Ovary (tissue), 9 donors: ENCODE results near the gene DGCR8. TPM values are rescaled to one million over a fixed set of nuclear protein-coding genes. Genes with fewer than 3 reads are reported as not detected.

ENCODE experiments used
- DNase-seq, 5 donors: peaks; one replicate each; pipeline ENCODE4 v3.0.0-alpha.2; 2019 to 2020
- H3K27ac ChIP-seq, 2 donors: fragments of 200-600 bp; one replicate each; pipeline versions ENCODE4 v1.5.1 to v1.8.0; 2019 to 2022
- H3K27me3 ChIP-seq: fragments of 200-600 bp; one replicate; pipeline ENCODE4 v1.8.0; 2022
- H3K36me3 ChIP-seq: fragments of 200-600 bp; sonication (generic); one replicate; pipeline ENCODE4 v1.5.1; 2019
- H3K4me1 ChIP-seq: one replicate; pipeline ENCODE4 v1.8.1; 2013; ENCODE audit warnings: mild to moderate bottlenecking, moderate library complexity; ENCODE audit not compliant: insufficient read depth
- H3K4me3 ChIP-seq: fragments of 200-600 bp; sonication (generic); one replicate; pipeline ENCODE4 v1.5.1; 2017
- H3K9me3 ChIP-seq, 2 donors: fragments of 200-600 bp in 1 of 2; sonication (generic) in 1 of 2; one replicate each; pipeline versions ENCODE4 v1.5.1 to v1.8.1; 2013 to 2019; ENCODE audit warnings: mild to moderate bottlenecking in 1 of 2, moderate library complexity in 1 of 2
- CTCF ChIP-seq, 3 donors: fragments of 450-650 bp in 2 of 3; fragments of 200-600 bp in 1 of 3; IDR thresholded peaks; one replicate each; pipeline versions ENCODE4 v1.5.1 to v1.8.0; 2016 to 2022; ENCODE audit warnings: antibody characterized with exemption in 3 of 3, mild to moderate bottlenecking in 1 of 3
- EP300 ChIP-seq: sonication (generic); formaldehyde crosslinking; IDR thresholded peaks from one replicate; pipeline ENCODE4 v1.6.1; 2017; ENCODE audit warnings: antibody characterized with exemption
- POLR2A ChIP-seq: fragments of 450-650 bp; IDR thresholded peaks from one replicate; pipeline ENCODE4 v1.6.1; 2017; ENCODE audit warnings: antibody characterized with exemption, mild to moderate bottlenecking, moderate library complexity
- WGBS, 3 donors: extraction: QIAGEN DNeasy Blood & Tissue Kit in 1 of 3; methylation state at CpG; one replicate each; pipeline versions ENCODE4 v1.1.5 to v1.1.7; 2013 to 2017; 5-methylcytosine and 5-hydroxymethylcytosine counted together
- intact Hi-C, 4 donors: fragments of 100-400 bp; cut with DNase I; formaldehyde crosslinking; loops; one replicate each; pipeline versions ENCODE4 v1.11.0 to v1.15.1; 2022 to 2023
- polyA plus RNA-seq, 2 donors: library from polyadenylated mRNA; stranded (reverse); fragments of 200-250 nt in 1 of 2; fragments of 350-450 nt in 1 of 2; fragmentation: Illumina TruSeq in 1 of 2; extraction: RNeasy Lipid Tissue Mini Kit (QIAGEN cat#74804) in 1 of 2; gene quantifications; one replicate each; pipeline ENCODE4 v1.2.3, GENCODE V29; 2013 to 2014
- total RNA-seq, 7 donors: library from RNA; depleted of rRNA in 2 of 7; stranded (reverse); fragments of >200 nt in 2 of 7; fragmentation: NEBNext Ultra II Directional in 3 of 7; extraction: Animal tissue kit (Norgen Biotek cat#: 25700) in 3 of 7; gene quantifications; one replicate each; pipeline versions ENCODE4 v1.1.0 to v1.2.4, GENCODE V29; 2016 to 2023
- donor health status: DM: no; HTN: no; CAD: no; lungs with moderate emphysema.
- donor health status: DM: no; HTN: no; CAD: no.
- donor health status: Bipolar disorder and iron deficiency.
- donor health status: DM: yes; HTN: yes; CAD: no.
- donor health status: DM: no; HTN: no; CAD: no.
- donor health status: DM: yes; HTN: yes; CAD: no.

Gene DGCR8
- total and polyA plus RNA-seq, 9 donors: 15.9 to 46.5 (median 37.6) TPM

- intact Hi-C loops: no loop called here
- Histone ChIP-seq H3K36me3 (peaks cover 2% of the 10 kb centered on the region), H3K9me3 (no peaks in the 10 kb centered on the region), H3K27ac (no peak overlapping the region), H3K4me1 (peaks cover 22% of the 10 kb centered on the region), H3K27me3 (no peaks in the 10 kb centered on the region), H3K4me3 (no peak overlapping the region)
- DNase-seq: no peak
- TF ChIP-seq EP300 (no peak), POLR2A (no peak), CTCF (IDR thresholded peaks at IDR 0.05) (no peak)
- WGBS, 3 donors: 43 to 53% (median 47%) methylated on average over 23 of the region's 23 CpGs
These were observed 4.7 kb downstream of the DGCR8 start for GRCh38 chr22:20084547-20085413.

GRCh38 chr22:20085651-20086050, 5.6 kb downstream of the DGCR8 start:
- H3K27ac ChIP-seq: no peak overlapping the region
- intact Hi-C loops: no loop called here
- H3K4me1 ChIP-seq: peaks cover 22% of the 10 kb centered on the region
- DNase-seq: no peak
- H3K27me3 ChIP-seq: no peaks in the 10 kb centered on the region
- no peak overlapping the region for H3K4me3 ChIP-seq
- WGBS, 3 donors: 84 to 90% (median 86%) methylated on average over 20 of the region's 20 CpGs
- H3K36me3 ChIP-seq: peaks cover 2% of the 10 kb centered on the region
- H3K9me3 ChIP-seq: no peaks in the 10 kb centered on the region
- no peak for TF ChIP-seq CTCF (IDR thresholded peaks at IDR 0.05)

GRCh38 chr22:20086101-20086599, 6.1 kb downstream of the DGCR8 start:
- Histone ChIP-seq H3K27ac (no peak overlapping the region), H3K4me1 (peaks cover 20% of the 10 kb centered on the region), H3K9me3 (no peaks in the 10 kb centered on the region), H3K27me3 (no peaks in the 10 kb centered on the region), H3K4me3 (no peak overlapping the region), H3K36me3 (peaks cover 2% of the 10 kb centered on the region)
- no peak for DNase-seq
- no peak for TF ChIP-seq CTCF (IDR thresholded peaks at IDR 0.05)
- intact Hi-C loops: no loop called here
- WGBS, 3 donors: 85 to 88% (median 88%) methylated on average over 24 of the region's 24 CpGs

- H3K36me3 ChIP-seq: peaks cover 2% of the 10 kb centered on the region
- no peak for DNase-seq
- WGBS, 3 donors: 94 to 96% (median 95%) methylated on average over 5 of the region's 5 CpGs
- H3K9me3 ChIP-seq: no peaks in the 10 kb centered on the region
- no peaks in the 10 kb centered on the region for H3K27me3 ChIP-seq
- H3K27ac ChIP-seq: no peak overlapping the region
- H3K4me1 ChIP-seq: peaks cover 14% of the 10 kb centered on the region
- TF ChIP-seq POLR2A (no peak), EP300 (no peak), CTCF (IDR thresholded peaks at IDR 0.05) (no peak)
- intact Hi-C loops: no loop called here
- H3K4me3 ChIP-seq: no peak overlapping the region
These were observed 6.7 kb downstream of the DGCR8 start for GRCh38 chr22:20086763-20087162.
